PC-3 (cell line): ENCODE measurements around the gene SMAD7.

Source experiments
- CTCF ChIP-seq: fragments of 300-600 bp; sonication (generic); conservative IDR thresholded peaks from 2 replicates; pipeline ENCODE4 v1.5.1; 2017; ENCODE audit warnings: antibody characterized with exemption, low read depth, mild to moderate bottlenecking, low read length
- EZH2 ChIP-seq: fragments of 300-600 bp; sonication (generic); IDR thresholded peaks from one replicate; pipeline ENCODE4 v1.6.1; 2017; ENCODE audit warnings: antibody characterized with exemption, mild to moderate bottlenecking, low read length; ENCODE audit not compliant: unreplicated experiment

DNA sequence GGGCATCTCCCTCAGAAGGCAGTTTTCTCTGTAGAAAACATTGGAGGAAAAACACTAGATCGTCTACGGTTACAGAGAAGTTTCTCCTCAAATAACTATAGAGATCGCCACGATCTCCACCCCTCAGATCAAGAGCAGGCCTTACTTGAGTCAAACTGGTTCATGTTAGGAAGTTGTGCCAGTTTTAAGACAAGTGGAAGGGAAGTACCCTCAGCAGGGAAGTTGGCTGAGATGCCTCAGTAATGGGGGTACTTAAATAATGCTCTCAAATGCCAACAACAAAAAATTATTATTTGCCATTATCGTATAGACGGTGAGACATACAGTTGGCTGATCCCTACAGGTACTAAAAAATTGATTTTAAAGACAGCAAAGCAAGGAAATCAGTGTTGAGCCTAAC is 8.2 kb upstream of the SMAD7 start:
- TF ChIP-seq CTCF: no peak
- no peak for TF ChIP-seq EZH2
